Endometrium (tissue), 2 donors: Measurements from ENCODE around the gene ZNF581.

ENCODE experiments used
- FAIRE-seq: peaks from 2 replicates; lab custom pipeline; 2012; peaks lifted over from hg19 to GRCh38; lab: Jason Lieb, UNC
- donor health status: control.
- donor health status: control.

ZNF581 gene

DNA sequence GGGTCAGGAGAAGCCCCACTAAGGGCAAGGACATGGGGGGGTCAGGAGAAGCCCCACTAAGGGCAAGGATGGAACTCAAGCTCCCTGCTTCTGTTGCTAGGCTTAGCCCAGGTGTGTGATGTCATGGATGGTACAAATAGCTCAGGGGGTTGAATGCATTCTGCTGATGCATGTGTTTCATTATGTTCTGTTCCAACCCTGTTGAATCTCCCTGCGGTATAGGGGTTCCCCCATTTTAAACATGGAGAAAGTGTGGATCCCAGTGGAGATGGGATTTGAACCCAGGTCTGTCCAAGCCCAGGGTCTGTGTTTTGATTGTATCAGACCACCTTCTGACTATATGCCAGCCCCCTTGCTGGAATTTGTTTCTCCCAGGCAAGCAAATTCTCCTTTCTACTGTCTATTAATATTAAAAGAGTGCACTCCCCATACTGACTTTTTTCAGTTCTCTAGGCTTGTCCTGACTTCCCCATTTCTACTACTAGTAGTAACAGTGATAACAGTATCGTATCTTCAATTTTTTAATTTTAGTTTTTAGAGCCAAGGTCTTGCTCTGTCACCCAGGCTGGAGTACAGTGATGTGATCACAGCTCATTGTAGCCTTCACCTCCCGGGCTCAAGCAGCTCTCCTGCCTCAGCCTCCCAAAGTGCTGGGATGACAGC is 31.3 kb upstream of the ZNF581 start:
- FAIRE-seq = no peak

DNA sequence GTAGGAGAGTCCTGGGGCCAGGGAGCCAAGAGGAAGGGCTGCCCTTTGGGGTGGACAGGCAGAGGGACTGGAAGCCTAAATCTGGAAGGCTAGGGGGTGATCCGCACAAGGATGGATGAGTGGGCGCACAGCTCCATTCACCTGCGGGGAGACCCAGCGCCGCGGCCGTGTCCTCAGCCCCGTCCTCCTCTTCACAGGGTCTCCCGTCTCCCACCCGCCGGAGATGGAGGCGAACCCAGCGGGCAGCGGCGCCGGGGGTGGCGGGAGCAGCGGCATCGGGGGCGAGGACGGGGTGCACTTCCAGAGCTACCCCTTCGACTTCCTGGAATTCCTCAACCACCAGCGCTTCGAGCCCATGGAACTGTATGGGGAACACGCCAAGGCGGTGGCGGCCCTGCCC is 30.1 kb upstream of the ZNF581 start:
- FAIRE-seq = no peak

DNA sequence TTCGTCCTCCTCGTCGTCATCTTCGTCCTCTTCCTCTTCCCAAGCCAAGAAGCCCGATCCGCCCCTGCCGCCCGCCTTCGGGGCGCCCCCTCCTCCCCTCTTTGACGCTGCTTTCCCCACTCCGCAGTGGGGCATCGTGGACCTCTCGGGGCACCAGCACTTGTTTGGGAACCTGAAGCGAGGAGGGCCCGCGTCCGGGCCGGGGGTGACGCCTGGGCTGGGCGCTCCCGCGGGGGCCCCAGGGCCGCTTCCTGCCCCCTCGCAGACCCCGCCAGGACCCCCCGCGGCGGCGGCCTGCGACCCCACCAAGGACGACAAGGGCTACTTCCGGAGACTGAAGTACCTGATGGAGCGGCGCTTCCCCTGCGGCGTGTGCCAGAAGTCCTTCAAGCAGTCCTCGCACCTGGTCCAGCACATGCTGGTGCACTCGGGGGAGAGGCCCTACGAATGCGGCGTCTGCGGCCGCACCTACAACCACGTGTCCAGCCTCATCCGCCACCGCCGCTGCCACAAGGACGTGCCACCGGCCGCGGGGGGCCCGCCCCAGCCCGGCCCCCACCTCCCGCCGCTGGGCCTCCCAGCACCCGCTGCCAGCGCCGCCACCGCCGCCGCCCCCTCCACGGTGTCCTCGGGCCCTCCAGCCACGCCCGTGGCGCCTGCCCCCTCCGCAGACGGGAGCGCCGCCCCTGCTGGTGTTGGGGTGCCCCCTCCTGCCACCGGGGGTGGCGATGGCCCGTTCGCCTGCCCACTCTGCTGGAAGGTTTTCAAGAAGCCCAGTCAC is 29.3 kb upstream of the ZNF581 start:
- no peak for FAIRE-seq

DNA sequence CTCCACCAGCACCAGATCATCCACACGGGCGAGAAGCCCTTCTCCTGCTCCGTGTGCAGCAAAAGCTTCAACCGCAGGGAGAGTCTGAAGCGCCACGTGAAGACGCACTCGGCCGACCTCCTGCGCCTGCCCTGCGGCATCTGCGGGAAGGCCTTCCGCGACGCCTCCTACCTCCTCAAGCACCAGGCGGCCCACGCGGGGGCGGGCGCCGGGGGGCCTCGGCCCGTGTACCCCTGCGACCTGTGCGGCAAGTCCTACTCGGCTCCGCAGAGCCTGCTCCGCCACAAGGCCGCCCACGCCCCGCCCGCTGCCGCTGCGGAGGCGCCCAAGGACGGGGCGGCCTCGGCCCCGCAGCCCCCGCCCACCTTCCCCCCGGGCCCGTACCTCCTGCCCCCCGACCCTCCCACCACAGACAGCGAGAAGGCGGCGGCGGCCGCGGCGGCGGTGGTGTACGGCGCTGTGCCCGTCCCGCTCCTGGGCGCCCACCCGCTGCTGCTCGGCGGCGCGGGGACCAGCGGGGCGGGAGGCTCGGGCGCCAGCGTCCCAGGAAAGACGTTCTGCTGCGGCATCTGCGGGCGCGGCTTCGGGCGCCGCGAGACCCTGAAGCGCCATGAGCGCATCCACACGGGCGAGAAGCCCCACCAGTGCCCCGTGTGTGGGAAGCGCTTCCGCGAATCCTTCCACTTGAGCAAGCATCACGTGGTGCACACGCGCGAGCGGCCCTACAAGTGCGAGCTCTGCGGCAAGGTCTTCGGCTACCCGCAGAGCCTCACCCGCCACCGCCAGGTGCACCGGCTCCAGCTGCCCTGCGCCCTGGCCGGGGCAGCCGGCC is 28.5 kb upstream of the ZNF581 start:
- FAIRE-seq = no peak

DNA sequence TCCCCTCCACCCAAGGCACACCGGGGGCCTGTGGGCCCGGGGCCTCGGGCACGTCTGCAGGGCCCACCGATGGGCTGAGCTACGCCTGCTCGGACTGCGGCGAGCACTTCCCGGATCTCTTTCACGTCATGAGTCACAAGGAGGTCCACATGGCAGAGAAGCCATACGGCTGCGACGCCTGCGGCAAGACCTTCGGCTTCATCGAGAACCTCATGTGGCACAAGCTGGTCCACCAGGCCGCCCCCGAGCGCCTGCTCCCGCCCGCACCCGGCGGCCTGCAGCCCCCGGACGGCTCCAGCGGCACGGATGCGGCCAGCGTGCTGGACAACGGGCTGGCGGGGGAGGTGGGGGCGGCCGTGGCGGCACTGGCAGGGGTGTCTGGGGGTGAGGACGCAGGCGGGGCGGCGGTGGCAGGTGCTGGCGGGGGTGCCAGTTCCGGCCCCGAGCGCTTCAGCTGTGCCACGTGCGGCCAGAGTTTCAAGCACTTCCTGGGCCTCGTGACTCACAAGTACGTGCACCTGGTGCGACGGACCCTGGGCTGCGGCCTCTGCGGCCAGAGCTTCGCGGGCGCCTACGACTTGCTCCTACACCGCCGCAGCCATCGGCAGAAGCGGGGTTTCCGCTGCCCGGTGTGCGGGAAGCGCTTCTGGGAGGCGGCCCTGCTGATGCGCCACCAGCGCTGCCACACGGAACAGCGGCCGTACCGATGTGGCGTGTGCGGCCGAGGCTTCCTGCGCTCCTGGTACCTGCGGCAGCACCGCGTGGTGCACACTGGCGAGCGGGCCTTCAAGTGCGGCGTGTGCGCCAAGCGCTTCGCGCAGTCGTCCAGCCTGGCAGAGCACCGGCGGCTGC is 27.7 kb upstream of the ZNF581 start:
- FAIRE-seq = no peak

DNA sequence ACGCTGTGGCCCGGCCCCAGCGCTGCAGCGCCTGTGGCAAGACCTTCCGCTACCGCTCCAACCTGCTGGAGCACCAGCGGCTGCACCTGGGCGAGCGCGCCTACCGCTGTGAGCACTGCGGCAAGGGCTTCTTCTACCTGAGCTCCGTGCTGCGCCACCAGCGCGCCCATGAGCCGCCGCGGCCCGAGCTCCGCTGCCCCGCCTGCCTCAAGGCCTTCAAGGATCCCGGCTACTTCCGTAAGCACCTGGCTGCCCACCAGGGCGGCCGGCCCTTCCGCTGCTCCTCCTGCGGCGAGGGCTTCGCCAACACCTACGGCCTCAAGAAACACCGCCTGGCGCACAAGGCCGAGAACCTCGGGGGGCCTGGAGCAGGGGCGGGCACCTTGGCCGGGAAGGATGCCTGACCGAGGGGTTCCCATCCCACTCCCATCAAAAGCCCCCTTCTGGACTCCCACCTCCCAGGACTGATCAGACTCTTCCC is 27.0 kb upstream of the ZNF581 start:
- FAIRE-seq = no peak

DNA sequence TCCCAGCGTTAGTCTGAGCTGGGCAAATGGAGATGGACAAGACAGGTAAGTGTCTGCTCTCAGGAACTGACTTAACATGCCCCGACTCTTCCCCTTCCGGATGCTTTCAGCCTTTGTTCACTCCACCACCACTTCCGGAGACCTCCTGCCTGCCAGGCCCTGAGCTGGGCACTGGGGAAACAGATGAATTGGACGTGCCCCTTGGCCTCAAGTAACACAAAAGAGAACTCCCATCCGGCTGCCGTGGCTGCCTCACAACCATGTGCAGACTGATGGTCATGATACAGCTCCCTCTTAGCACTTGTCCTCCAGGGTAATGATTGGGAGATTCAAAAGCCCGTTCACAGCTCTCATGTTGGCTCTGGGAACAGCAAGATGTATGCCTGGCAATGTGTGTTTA is 26.0 kb upstream of the ZNF581 start:
- no peak for FAIRE-seq

DNA sequence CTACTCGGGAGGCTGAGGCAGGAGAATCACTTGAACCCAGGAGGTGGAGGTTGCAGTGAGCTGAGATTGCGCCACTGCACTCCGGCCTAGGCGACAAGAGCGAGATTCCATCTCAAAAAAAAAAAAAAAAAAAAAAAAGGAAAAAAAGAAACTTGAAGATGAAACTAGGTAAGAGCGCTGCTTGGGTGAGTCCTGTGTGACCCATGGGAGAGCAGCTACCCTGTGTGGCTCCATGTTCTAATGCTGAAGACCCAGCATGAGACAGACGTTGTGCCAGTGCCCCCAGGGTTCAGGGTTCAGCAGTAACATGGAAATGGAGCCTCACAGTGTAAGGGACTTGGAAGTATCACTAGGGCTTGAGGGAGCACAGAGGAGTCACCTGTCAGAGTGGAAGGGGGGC is 25.0 kb upstream of the ZNF581 start:
- no peak for FAIRE-seq

DNA sequence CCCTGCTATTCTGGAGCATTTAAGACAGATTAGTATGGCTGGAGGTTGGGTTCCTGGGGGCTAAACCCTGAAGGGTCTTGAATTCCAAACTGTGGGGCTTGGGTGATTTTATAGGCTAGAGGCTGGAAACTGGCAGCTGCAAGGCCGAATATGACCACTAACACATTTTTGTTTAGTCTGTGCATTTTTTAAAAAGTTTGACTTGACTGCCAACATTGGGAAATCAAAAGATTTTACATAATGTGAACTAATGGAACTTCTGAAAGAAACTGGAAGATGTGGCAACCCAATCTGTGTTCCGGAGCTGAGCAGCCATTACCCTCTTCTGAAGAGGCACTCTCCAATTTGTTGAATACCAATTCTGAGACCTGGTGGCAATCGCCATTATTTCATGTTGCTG is 24.2 kb upstream of the ZNF581 start:
- no peak for FAIRE-seq

DNA sequence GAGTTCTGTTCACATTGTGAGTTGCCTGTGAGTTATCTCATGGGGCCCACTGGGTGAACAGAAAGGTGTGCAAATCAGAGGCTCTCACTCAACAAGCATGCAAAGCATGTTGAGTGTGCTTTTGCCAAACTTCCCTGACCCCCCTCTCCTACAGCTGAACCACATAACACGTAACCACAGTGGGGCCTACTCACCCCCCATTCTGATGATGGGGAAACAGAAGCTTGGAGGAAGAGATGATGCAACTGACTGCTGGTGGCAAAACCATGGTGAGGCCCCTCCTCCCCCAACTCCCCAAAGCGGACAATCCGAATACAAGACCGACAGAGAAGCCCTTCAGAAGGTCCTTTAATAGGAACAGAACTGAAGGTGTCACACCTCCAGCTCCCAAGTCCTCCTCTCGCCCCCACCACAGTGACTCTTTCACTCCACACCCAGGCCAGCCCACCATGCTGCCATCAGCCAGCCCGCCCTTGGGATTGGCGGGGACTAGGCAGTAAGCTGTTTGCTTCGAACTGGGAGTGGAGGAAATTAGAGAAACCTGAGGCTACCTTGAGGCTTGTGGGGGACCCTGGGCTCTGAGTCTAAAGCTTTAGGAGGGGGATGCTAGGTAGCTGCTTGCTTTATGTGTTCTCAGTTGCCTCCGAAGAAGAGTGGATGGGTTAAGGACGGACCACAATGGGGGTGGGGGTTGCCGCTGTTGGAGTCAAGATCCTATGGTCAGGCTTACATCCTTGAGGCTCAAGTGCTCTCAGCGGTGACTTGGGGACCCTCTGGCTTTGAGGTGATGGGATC is 22.8 kb upstream of the ZNF581 start:
- no peak for FAIRE-seq

DNA sequence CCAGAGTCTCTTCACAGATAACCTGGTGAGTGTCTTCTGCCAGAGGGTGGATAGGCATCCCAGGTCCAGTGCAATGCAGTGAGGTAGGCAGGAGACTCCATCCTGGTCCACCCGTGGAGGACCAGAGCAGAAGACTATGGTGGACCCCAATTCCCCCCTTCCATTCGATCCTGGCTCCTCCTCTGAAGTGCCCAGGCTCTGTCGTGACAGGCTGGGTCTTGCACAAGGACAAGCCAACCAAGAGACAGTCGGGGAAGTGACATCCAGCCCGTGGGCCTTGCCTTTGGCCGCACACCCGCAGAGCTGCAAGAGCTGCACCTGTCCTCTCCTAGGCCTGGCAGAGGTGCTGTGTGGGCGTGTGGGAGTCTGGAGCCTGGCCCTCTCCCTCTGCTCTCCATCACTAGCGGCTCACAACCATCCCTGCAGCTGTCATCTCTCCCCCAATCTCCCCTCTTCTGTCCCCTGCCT is 22.2 kb upstream of the ZNF581 start:
- FAIRE-seq = no peak

DNA sequence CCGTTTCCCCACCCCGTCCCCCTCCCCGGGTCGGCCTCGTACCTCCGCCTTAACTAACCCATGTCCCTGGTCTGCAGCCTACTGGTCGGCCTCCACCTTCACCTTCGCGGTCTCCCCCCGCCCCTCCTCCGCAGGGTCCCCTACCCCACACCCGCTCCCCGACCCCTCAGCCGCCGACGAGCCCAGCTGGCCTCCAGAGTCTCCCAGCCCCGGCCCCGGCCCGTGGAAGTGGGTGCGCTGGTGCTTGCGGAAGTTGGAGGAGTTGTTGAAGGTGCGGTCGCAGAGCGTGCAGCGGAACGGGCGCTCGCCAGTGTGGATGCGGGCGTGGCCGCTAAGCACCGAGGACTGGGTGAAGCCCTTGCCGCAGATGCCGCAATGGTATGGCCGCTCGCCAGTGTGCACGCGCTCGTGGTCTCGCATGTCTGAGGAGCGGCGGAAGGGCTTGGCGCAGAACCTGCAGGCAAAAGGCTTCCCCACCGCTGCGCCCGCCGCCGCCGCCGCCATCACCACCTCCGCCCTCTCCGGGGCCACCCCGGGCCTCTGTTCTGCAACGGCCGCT is 21.7 kb upstream of the ZNF581 start:
- FAIRE-seq = no peak

DNA sequence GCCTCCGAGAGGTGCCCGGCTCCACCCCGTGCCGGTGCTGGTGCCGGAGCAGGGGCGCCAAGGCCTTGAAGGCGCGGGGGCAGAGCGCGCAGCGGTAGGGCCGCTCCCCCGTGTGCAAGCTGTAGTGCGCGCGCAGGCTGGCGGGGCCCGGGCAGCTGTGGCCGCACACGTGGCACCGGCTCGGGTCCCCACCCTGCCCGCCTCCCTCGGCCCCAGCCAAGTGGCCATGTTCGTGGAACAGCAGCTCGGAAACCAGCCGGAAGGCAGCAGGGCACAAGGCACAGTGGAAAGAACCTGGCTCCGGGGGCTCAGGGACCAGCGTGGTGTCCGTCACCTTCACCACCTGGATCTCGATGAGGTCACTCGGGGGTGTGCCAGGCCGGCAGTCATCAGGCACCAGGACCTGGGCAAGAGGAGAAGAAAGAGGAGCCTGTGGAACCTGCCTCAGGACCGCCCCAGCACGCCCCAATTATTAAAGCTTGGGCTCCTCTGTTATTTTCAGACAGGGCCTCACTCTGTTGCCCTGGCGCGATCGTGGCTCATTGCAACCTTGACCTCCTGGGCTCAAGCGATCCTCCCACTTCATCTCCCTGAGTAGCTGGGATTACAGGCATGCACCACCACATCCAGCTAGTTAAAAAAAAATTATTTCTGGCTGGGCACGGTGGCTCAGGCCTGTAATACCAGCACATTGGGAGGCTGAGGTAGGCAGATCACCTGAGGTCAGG is 21.0 kb upstream of the ZNF581 start:
- FAIRE-seq = no peak

DNA sequence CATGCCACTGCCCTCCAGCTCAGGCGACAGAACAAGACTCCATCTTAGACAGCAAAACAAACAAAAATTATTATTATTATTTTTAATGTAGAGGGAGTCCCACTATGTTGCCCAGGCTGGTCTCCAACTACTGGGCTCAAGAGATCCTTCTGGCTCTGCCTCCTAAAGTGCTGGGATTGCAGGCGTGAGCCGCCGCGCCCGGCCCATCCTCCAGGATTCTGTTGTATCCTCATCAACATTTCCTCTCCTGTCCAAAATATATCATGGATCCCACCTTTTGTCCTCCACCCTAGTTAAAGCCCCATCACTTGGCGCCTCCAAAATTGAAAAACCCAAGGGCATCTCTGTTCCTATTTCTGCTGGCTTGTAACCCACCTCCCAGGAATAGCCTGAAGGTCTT is 20.3 kb upstream of the ZNF581 start:
- no peak for FAIRE-seq

DNA sequence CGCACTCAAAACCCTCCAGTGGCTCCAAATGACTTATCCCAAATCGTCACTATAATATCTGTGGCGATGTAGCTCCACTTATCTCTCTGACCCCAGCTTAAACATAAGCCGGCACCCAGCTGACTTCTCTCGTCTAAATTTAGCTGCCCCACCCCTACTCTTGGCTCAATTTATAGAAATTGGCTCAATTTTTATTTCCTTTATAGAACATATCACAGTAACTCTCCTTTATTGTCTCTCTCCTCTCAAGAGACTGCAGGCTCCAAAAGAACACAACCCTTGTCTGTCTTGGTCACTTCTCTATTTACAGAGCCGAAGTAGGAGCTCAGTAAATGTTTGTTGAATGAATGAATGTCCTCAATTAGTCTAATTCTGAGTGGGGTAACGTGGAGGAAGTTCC is 19.9 kb upstream of the ZNF581 start:
- no peak for FAIRE-seq

DNA sequence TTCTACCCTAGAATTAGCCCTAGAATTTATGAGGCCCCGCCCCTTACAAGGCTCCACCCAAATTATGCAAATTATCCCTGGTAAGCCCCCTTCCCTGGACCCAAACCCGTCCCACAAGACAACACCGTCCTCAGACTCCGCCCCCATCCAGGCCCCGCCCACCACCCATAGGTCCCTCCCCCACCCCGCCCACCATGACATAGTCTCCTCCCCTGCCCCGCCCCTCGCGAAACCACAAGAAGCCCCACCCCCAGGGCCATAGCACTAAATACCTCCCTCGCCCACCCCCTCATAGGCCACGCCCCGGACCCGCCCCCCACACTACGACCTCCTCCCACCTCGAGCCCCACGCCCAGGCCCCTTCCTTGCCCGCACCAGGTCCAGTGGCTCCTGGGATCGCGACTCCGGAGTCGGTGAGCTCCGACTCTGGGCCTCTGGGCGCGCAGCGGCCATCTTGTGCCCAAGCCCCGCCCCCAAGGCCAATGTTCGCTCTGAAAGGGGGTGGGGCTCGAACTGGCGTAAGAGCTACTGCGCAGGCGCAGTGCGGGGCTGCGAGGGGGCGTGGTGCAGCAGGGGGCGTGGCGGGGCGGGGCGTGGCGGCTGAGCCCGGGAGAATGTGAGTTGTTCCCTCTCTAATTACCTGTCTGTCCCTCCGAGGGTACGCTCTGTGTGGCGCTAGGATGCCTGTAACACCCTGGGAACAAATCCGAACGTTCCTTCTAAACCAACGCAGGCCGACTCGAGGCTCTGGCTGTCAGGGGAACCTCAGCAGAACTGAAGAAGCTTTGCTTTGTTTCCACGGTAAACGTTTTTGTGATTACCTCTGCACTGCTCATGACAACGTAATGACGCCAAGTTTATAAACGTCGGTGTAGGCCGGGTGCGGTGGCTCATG is 19.1 kb upstream of the ZNF581 start, which contains the start of gene ZNF784:
Gene ZNF784 (minus strand): TSS at position 458 of the 895 bp plus-strand sequence. CDS start 5 bp downstream, at position 453.
- FAIRE-seq = no peak

DNA sequence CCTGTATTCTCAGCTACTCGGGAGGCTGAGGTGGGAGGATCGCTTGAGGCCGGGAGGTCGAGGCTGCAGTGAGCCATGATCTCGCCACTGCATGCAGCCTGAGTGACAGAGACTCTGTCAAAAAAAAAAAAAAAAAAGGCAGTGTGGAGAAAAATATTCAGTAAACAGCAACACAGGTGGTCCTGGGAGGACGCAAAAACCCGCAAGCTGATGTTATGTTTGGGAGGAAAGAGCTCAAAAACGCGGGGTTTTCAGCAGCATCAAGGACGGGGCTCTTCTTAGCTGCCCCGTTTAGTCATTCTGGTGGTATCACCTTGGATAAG is 18.5 kb upstream of the ZNF581 start:
- FAIRE-seq = no peak

DNA sequence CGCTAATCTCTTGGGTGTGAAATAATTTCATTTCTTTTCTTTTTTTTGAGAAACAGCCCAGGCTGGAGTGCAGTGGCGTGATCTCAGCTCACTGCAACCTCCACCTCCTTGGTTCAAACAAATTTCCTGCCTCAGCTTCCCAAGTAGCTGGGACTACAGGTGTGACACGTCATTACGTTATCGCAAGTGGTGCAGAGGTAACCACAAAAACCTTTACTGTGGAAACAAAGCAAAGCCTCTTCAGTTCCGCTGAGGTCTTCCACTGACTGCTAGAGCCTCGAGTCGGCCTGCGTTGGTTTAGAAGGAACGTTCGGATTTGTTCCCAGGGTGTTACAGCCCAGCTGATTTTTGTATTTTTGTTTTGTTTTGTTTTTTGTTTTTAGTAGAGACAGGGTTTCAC is 17.1 kb upstream of the ZNF581 start:
- no peak for FAIRE-seq

DNA sequence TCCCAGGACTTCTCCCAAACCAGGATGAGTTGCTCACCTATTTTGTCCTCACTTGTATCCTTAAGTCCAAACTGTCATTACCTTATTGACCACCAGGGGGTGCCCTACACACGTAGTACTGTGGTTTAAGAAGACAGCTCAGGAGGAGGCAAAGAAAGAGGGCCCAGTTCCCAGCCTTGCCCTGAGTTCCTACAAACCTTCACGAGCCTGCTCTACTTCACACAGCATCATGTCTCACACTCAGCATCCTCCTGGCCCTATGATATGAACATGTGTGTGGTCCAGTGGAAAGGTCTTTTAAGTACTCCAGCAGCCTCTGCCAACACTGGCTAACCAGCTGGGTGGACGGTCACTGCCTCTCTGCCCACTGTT is 11.0 kb upstream of the ZNF581 start:
- FAIRE-seq = no peak
